Left ventricle myocardium inferior (tissue), 1 donor: ENCODE data around the gene RC3H2. TPM values are rescaled to one million over a fixed set of nuclear protein-coding genes. Genes with fewer than 3 reads are reported as not detected.
"Not testable (repeated sequence)": the region's sequence is repeated elsewhere in the genome, so short reads cannot be mapped to it uniquely, and the experiment has no call there.

ENCODE experiments used
- DNase-seq: peaks from one replicate; pipeline ENCODE4 v3.0.0-alpha.2; 2020
- H3K27ac ChIP-seq: fragments of 200-600 bp; replicated peaks from 2 replicates; pipeline ENCODE4 v1.8.0; 2021
- H3K27me3 ChIP-seq: fragments of 200-600 bp; 2 replicates; pipeline ENCODE4 v1.8.0; 2021; ENCODE audit warnings: low read depth
- H3K36me3 ChIP-seq: fragments of 200-600 bp; 2 replicates; pipeline ENCODE4 v1.8.0; 2021
- H3K4me1 ChIP-seq: fragments of 200-600 bp; 2 replicates; pipeline ENCODE4 v1.8.0; 2021
- H3K4me3 ChIP-seq: fragments of 200-600 bp; 2 replicates; pipeline ENCODE4 v1.8.0; 2021; ENCODE audit warnings: mild to moderate bottlenecking, moderate library complexity
- H3K9me3 ChIP-seq: fragments of 200-600 bp; replicated peaks from 2 replicates; pipeline ENCODE4 v1.8.0; 2021
- intact Hi-C: fragments of 100-400 bp; cut with micrococcal nuclease; formaldehyde crosslinking; loops from one replicate; pipeline ENCODE4 v1.11.0; 2022
- total RNA-seq: library from RNA; stranded (reverse); fragmentation: NEBNext Ultra II Directional; extraction: Animal tissue kit (Norgen Biotek cat#: 25700); gene quantifications from one replicate; pipeline ENCODE4 v1.2.1, GENCODE V29; 2021
- TF ChIP-seq, protein P1 (sequence below): fragments of 200-600 bp; IDR thresholded peaks from 2 replicates; pipeline ENCODE4 v1.8.0; 2021; ENCODE audit warnings: antibody characterized with exemption, mild to moderate bottlenecking, borderline replicate concordance
- donor health status: DM: no; HTN: yes; CAD: no; lungs with severe emphysema.

Gene RC3H2
- total RNA-seq, 1 donor from 2014 or later, result 37.7 TPM

- Histone ChIP-seq H3K4me1 (no peaks in the 10 kb centered on the region), H3K4me3 (no peak overlapping the region), H3K27me3 (no peaks in the 10 kb centered on the region), H3K9me3 (no peaks in the 10 kb centered on the region), H3K36me3 (peaks cover 69% of the 10 kb centered on the region), H3K27ac (no peak overlapping the region)
- no peak for DNase-seq
- intact Hi-C loops, result no loop called here
- TF ChIP-seq, protein P1, sequence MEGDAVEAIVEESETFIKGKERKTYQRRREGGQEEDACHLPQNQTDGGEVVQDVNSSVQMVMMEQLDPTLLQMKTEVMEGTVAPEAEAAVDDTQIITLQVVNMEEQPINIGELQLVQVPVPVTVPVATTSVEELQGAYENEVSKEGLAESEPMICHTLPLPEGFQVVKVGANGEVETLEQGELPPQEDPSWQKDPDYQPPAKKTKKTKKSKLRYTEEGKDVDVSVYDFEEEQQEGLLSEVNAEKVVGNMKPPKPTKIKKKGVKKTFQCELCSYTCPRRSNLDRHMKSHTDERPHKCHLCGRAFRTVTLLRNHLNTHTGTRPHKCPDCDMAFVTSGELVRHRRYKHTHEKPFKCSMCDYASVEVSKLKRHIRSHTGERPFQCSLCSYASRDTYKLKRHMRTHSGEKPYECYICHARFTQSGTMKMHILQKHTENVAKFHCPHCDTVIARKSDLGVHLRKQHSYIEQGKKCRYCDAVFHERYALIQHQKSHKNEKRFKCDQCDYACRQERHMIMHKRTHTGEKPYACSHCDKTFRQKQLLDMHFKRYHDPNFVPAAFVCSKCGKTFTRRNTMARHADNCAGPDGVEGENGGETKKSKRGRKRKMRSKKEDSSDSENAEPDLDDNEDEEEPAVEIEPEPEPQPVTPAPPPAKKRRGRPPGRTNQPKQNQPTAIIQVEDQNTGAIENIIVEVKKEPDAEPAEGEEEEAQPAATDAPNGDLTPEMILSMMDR, result no peak
Observed at GRCh38 chr9:122848256-122848943, 56.8 kb downstream of the RC3H2 start.

DNA sequence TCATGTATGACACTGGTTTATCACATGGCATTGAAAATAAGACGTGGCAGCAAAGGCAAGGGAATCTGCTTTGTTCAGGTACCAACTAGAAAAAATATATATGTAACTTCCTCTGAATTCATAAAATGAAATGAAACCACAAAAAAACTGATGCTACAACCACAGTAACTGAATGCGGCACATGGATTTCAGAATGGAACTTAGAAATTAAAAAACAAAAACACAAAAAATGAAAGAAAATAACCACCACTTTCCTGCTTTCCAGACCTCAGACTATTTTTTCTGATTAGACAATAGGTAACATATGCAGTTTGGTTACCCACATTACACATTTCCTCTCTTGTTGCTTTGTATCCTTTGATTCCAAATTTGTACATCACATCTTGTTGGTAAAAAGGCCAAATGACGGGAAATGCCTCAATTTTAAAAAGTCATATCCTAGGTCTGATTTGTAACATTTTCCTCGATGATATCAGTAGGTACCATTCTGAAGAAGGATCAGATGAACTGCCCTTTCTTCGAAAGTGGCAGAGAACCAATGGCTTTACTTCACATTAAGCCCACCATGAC, 58.7 kb downstream of the RC3H2 start:
- Histone ChIP-seq H3K4me1 (no peaks in the 10 kb centered on the region), H3K27ac (no peak overlapping the region), H3K27me3 (no peaks in the 10 kb centered on the region), H3K4me3 (no peak overlapping the region), H3K36me3 (peaks cover 58% of the 10 kb centered on the region), H3K9me3 (no peaks in the 10 kb centered on the region)
- no peak for DNase-seq
- TF ChIP-seq, protein P1, result no peak
- intact Hi-C loops, result no loop called here

DNA sequence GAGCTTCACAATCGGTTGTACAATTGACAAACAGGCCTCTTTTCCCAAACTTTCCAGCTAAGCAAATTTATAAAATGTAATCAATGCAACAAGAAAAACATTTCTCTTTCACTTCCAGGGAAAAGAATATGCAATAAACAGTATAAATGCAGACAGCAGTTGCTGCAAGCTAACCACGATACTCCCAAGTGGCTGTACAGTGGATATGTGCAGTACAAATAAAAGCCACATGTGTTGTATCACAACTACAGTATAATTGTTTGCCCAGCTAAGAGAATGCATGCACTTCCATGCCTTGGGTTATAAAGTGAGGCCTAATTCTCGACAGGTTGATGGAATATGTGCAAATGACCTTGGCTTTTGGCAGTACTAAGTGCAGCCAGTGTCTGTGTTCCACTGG, 60.0 kb downstream of the RC3H2 start:
- TF ChIP-seq, protein P1, result no peak
- H3K27ac ChIP-seq, result no peak overlapping the region
- H3K27me3 ChIP-seq, result no peaks in the 10 kb centered on the region
- intact Hi-C loops, result no loop called here
- no peaks in the 10 kb centered on the region for H3K4me1 ChIP-seq
- H3K36me3 ChIP-seq, result peaks cover 45% of the 10 kb centered on the region
- no peaks in the 10 kb centered on the region for H3K9me3 ChIP-seq
- no peak for DNase-seq
- H3K4me3 ChIP-seq, result no peak overlapping the region

DNA sequence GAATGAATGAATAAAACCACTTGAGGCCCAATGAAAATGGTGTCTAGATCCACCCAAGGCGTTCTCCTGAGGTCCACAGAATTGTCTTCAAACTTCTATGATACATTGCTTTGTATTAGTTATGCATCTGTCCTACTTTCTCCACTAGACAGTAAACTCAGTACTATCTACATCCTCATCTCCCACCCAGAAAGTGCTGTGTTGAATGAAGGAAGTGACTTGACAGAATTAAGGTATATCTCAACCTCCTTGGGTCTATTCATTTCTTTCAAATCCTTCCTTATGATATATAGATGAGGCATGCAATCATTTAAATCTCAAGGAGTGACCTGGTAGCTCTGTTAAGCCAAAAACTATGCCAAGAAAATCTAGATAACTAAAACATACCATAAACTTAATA, 61.0 kb downstream of the RC3H2 start:
- Histone ChIP-seq H3K36me3 (peaks cover 35% of the 10 kb centered on the region), H3K4me1 (no peaks in the 10 kb centered on the region), H3K27me3 (no peaks in the 10 kb centered on the region), H3K27ac (no peak overlapping the region), H3K4me3 (no peak overlapping the region), H3K9me3 (no peaks in the 10 kb centered on the region)
- DNase-seq, result no peak
- TF ChIP-seq, protein P1, result no peak
- intact Hi-C loops, result no loop called here

GRCh38 chr9:122841501-122841900, 63.7 kb downstream of the RC3H2 start:
- Histone ChIP-seq H3K4me1 (no peaks in the 10 kb centered on the region), H3K9me3 (no peaks in the 10 kb centered on the region), H3K27ac (no peak overlapping the region), H3K27me3 (no peaks in the 10 kb centered on the region), H3K36me3 (peaks cover 8% of the 10 kb centered on the region), H3K4me3 (no peak overlapping the region)
- intact Hi-C loops, result no loop called here
- TF ChIP-seq, protein P1, result no peak
- DNase-seq, result no peak

- H3K27me3 ChIP-seq, intact Hi-C loops, H3K27ac ChIP-seq, H3K4me3 ChIP-seq, H3K9me3 ChIP-seq, H3K36me3 ChIP-seq, DNase-seq, H3K4me1 ChIP-seq: not testable (repeated sequence)
Observed at GRCh38 chr9:122838441-122838840, 66.7 kb downstream of the RC3H2 start.
